ENCODE measurements around the gene CTNNA2. TPM values are rescaled to one million over a fixed set of nuclear protein-coding genes. Genes with fewer than 3 reads are reported as not detected.
"Not testable (repeated sequence)": the region's sequence is repeated elsewhere in the genome, so short reads cannot be mapped to it uniquely, and the experiment has no call there.

CTNNA2 gene
- total and polyA plus RNA-seq, 11 donors: 0.20 to 0.81 TPM; not detected in 9

GRCh38 chr2:80080957-80081356 lies 568.1 kb downstream of the CTNNA2 start:
- ATAC-seq (no peak), DNase-seq (no peak)
- TF ChIP-seq, protein P1, sequence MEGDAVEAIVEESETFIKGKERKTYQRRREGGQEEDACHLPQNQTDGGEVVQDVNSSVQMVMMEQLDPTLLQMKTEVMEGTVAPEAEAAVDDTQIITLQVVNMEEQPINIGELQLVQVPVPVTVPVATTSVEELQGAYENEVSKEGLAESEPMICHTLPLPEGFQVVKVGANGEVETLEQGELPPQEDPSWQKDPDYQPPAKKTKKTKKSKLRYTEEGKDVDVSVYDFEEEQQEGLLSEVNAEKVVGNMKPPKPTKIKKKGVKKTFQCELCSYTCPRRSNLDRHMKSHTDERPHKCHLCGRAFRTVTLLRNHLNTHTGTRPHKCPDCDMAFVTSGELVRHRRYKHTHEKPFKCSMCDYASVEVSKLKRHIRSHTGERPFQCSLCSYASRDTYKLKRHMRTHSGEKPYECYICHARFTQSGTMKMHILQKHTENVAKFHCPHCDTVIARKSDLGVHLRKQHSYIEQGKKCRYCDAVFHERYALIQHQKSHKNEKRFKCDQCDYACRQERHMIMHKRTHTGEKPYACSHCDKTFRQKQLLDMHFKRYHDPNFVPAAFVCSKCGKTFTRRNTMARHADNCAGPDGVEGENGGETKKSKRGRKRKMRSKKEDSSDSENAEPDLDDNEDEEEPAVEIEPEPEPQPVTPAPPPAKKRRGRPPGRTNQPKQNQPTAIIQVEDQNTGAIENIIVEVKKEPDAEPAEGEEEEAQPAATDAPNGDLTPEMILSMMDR (IDR thresholded peaks at IDR 0.05): no peak
- TF ChIP-seq POLR2A (IDR thresholded peaks at IDR 0.05): no peak
- Histone ChIP-seq H3K9me3 (no peaks in the 10 kb centered on the region), H3K4me3 (no peak overlapping the region), H3K4me1 (no peaks in the 10 kb centered on the region), H3K36me3 (no peaks in the 10 kb centered on the region), H3K27me3 (peaks cover 0 to 8% (median 0%) of the 10 kb centered on the region in 9 donors), H3K27ac (no peak overlapping the region)
- intact Hi-C loops (cut with DNase I): no loop called here
- 76 to 83% (median 79%) methylated on average over 9 of the region's 9 CpGs for WGBS, 4 donors

GRCh38 chr2:80086831-80087230 lies 574.0 kb downstream of the CTNNA2 start:
- 30 to 46% (median 38%) methylated on average over 2 of the region's 2 CpGs for WGBS, 4 donors
- intact Hi-C loops (cut with DNase I): no loop called here
- Histone ChIP-seq H3K4me3 (no peak overlapping the region), H3K27me3 (peaks cover 0 to 8% (median 0%) of the 10 kb centered on the region in 9 donors), H3K4me1 (no peaks in the 10 kb centered on the region), H3K36me3 (no peaks in the 10 kb centered on the region), H3K9me3 (no peaks in the 10 kb centered on the region), H3K27ac (no peak overlapping the region)
- DNase-seq (no peak), ATAC-seq (no peak)
- TF ChIP-seq POLR2A (IDR thresholded peaks at IDR 0.05): no peak
- TF ChIP-seq, protein P1 (IDR thresholded peaks at IDR 0.05): no peak

GRCh38 chr2:80091237-80091636 lies 578.4 kb downstream of the CTNNA2 start:
- DNase-seq (no peak), ATAC-seq (no peak)
- Histone ChIP-seq H3K27ac (no peak overlapping the region), H3K27me3 (no peaks in the 10 kb centered on the region), H3K4me1 (no peaks in the 10 kb centered on the region), H3K36me3 (no peaks in the 10 kb centered on the region), H3K9me3 (no peaks in the 10 kb centered on the region), H3K4me3 (no peak overlapping the region)
- no peak for TF ChIP-seq POLR2A (IDR thresholded peaks at IDR 0.05)
- TF ChIP-seq, protein P1 (IDR thresholded peaks at IDR 0.05): no peak
- intact Hi-C loops (cut with DNase I): loop anchor here in 1 of 10 donors (10.0 kb wide), 1 partner anchor 1056 kb away; no protein-coding TSS in a partner anchor
- 46 to 61% (median 53%) methylated on average over 4 of the region's 4 CpGs for WGBS, 4 donors

- H3K4me1 ChIP-seq: no peaks in the 10 kb centered on the region
- intact Hi-C loops (cut with DNase I): loop anchor here in 1 of 10 donors (10.0 kb wide), 1 partner anchor 1058 kb away; no protein-coding TSS in a partner anchor
- TF ChIP-seq, protein P1 (IDR thresholded peaks at IDR 0.05): no peak
- TF ChIP-seq POLR2A (IDR thresholded peaks at IDR 0.05): no peak
- no peaks in the 10 kb centered on the region for H3K27me3 ChIP-seq
- H3K9me3 ChIP-seq: no peaks in the 10 kb centered on the region
- no peak for ATAC-seq
- H3K27ac ChIP-seq: no peak overlapping the region
- DNase-seq: no peak
- H3K36me3 ChIP-seq: no peaks in the 10 kb centered on the region
- H3K4me3 ChIP-seq: no peak overlapping the region
These were observed 579.6 kb downstream of the CTNNA2 start for GRCh38 chr2:80092474-80092873.

DNA sequence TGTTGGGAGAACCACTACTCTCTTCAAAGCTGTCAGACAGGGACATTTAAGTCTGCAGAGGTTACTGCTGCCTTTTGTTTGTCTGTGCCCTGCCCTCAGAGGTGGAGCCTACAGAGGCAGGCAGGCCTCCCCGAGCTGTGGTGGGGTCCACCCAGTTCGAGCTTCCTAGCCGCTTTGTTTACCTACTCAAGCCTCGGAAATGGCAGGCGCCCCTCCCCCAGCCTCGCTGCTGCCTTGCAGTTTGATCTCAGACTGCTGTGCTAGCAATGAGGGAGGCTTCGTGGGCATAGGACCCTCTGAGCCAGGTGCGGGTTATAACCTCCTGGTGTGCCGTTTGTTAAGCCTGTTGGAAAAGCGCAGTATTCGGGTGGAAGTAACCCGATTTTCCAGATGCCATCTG lies 585.7 kb downstream of the CTNNA2 start:
- WGBS, 4 donors: 82 to 96% (median 86%) methylated on average over 5 to 12 of the region's 12 CpGs
- intact Hi-C loops (cut with DNase I): loop anchor here in 1 of 10 donors (10.0 kb wide), 1 partner anchor 1064 kb away; no protein-coding TSS in a partner anchor
- H3K36me3 ChIP-seq, H3K4me1 ChIP-seq, H3K4me3 ChIP-seq, DNase-seq, H3K27me3 ChIP-seq, H3K27ac ChIP-seq, ATAC-seq, H3K9me3 ChIP-seq: not testable (repeated sequence)
